ENCODE measurements around the gene ELK4. TPM values are rescaled to one million over a fixed set of nuclear protein-coding genes. Genes with fewer than 3 reads are reported as not detected.

Gene ELK4
- total RNA-seq, 4 donors from 2014 or later: 18.0 to 33.9 (median 28.4) TPM

GRCh38 chr1:205613854-205614412 is 17.9 kb downstream of the ELK4 start:
- WGBS, 2 donors: 92 to 94% methylated on average over 2 of the region's 2 CpGs
- H3K36me3 ChIP-seq: peaks cover 20% of the 10 kb centered on the region in 2 donors
- TF ChIP-seq POLR2A (IDR thresholded peaks at IDR 0.05) (no peak), CTCF (IDR thresholded peaks at IDR 0.05) (no peak)

GRCh38 chr1:205612556-205612955 is 19.3 kb downstream of the ELK4 start:
- Histone ChIP-seq H3K27me3 (no peaks in the 10 kb centered on the region), H3K36me3 (peaks cover 9 to 16% of the 10 kb centered on the region in 2 donors), H3K9me3 (no peaks in the 10 kb centered on the region), H3K27ac (no peak overlapping the region), H3K4me3 (replicated peaks in 1 of 3) (no peak overlapping the region), H3K4me1 (no peaks in the 10 kb centered on the region)
- TF ChIP-seq POLR2A (IDR thresholded peaks at IDR 0.05) (no peak), CTCF (IDR thresholded peaks at IDR 0.05) (no peak)
- intact Hi-C loops (cut with DNase I): no loop called here
- no peak for DNase-seq
- WGBS, 2 donors: 95 to 96% methylated on average over 1 of the region's 1 CpG

More at GRCh38 chr1:205613854-205614412, 17.9 kb downstream of the ELK4 start:
- Histone ChIP-seq H3K9me3 (no peaks in the 10 kb centered on the region), H3K4me3 (replicated peaks in 1 of 3) (no peak overlapping the region), H3K27ac (no peak overlapping the region), H3K27me3 (no peaks in the 10 kb centered on the region), H3K4me1 (no peaks in the 10 kb centered on the region)
- intact Hi-C loops (cut with DNase I): no loop called here
- DNase-seq: no peak

- TF ChIP-seq CTCF (IDR thresholded peaks at IDR 0.05) (no peak), POLR2A (IDR thresholded peaks at IDR 0.05) (no peak)
- Histone ChIP-seq H3K4me3 (replicated peaks in 1 of 3) (no peak overlapping the region), H3K36me3 (peaks cover 9 to 16% of the 10 kb centered on the region in 2 donors), H3K4me1 (no peaks in the 10 kb centered on the region), H3K9me3 (no peaks in the 10 kb centered on the region), H3K27ac (no peak overlapping the region), H3K27me3 (no peaks in the 10 kb centered on the region)
- intact Hi-C loops (cut with DNase I): no loop called here
- 95 to 97% methylated on average over 3 of the region's 3 CpGs for WGBS, 2 donors
- no peak for DNase-seq
These were observed 19.7 kb downstream of the ELK4 start for GRCh38 chr1:205612104-205612503.

- H3K9me3 ChIP-seq: no peaks in the 10 kb centered on the region
- 76 to 82% methylated on average over 3 of the region's 3 CpGs for WGBS, 2 donors
- no peak overlapping the region for H3K4me3 ChIP-seq (replicated peaks in 1 of 3)
- peaks cover 6 to 7% of the 10 kb centered on the region in 2 donors for H3K36me3 ChIP-seq
- no peak for DNase-seq
- H3K27ac ChIP-seq: no peak overlapping the region
- TF ChIP-seq CTCF (IDR thresholded peaks at IDR 0.05) (no peak), POLR2A (IDR thresholded peaks at IDR 0.05) (no peak)
- intact Hi-C loops (cut with DNase I): no loop called here
- H3K27me3 ChIP-seq: no peaks in the 10 kb centered on the region
- no peaks in the 10 kb centered on the region for H3K4me1 ChIP-seq
These were observed 20.8 kb downstream of the ELK4 start for GRCh38 chr1:205610901-205611466.

GRCh38 chr1:205610036-205610435 is 21.8 kb downstream of the ELK4 start:
- H3K9me3 ChIP-seq: no peaks in the 10 kb centered on the region
- H3K27ac ChIP-seq: no peak overlapping the region
- intact Hi-C loops (cut with DNase I): no loop called here
- H3K27me3 ChIP-seq: no peaks in the 10 kb centered on the region
- TF ChIP-seq POLR2A (IDR thresholded peaks at IDR 0.05) (no peak), CTCF (IDR thresholded peaks at IDR 0.05) (no peak)
- no peak overlapping the region for H3K4me3 ChIP-seq (replicated peaks in 1 of 3)
- WGBS, 2 donors: 72 to 75% methylated on average over 2 of the region's 2 CpGs
- H3K4me1 ChIP-seq: no peaks in the 10 kb centered on the region
- H3K36me3 ChIP-seq: peaks cover 0 to 7% of the 10 kb centered on the region in 2 donors
- no peak for DNase-seq

All from thyroid gland (tissue), 4 donors.